Progenitor cell of endocrine pancreas (in vitro differentiated cells): ENCODE measurements around the gene PTGDR2. TPM values are rescaled to one million over a fixed set of nuclear protein-coding genes. Genes with fewer than 3 reads are reported as not detected.

Source experiments
- DNase-seq: peaks from one replicate; pipeline ENCODE4 v3.0.0; 2021; ENCODE audit warnings: low spot score; ENCODE audit not compliant: unreplicated experiment
- H3K27ac Mint-ChIP-seq: 2 replicates; pipeline ENCODE4 v1.8.0; 2021; ENCODE audit warnings: mild to moderate bottlenecking, moderate library complexity, mixed read lengths
- H3K27me3 Mint-ChIP-seq: 2 replicates; pipeline ENCODE4 v1.8.0; 2021; ENCODE audit warnings: mixed read lengths
- H3K36me3 Mint-ChIP-seq: 2 replicates; pipeline ENCODE4 v1.8.0; 2022; ENCODE audit warnings: mixed read lengths; ENCODE audit not compliant: insufficient read depth
- H3K4me1 Mint-ChIP-seq: 2 replicates; pipeline ENCODE4 v1.8.0; 2021; ENCODE audit warnings: low read depth, mixed read lengths
- H3K4me3 Mint-ChIP-seq: 2 replicates; pipeline ENCODE4 v1.8.0; 2021; ENCODE audit warnings: low read depth, mild to moderate bottlenecking, moderate library complexity, mixed read lengths
- H3K9me3 Mint-ChIP-seq: 2 replicates; pipeline ENCODE4 v1.8.0; 2021; ENCODE audit warnings: low read depth, mixed read lengths
- CTCF ChIP-seq: fragments of 200-600 bp; sonication (generic); IDR thresholded peaks from one replicate; pipeline ENCODE4 v1.5.0; 2021; ENCODE audit warnings: antibody characterized with exemption, mild to moderate bottlenecking; ENCODE audit not compliant: unreplicated experiment
- total RNA-seq: library from RNA; stranded (reverse); gene quantifications from 2 replicates; pipeline ENCODE4 v1.2.1, GENCODE V29; 2021

PTGDR2 gene
- total RNA-seq, 1 donor from 2014 or later = 2.0 TPM

GRCh38 chr11:60890696-60891095, 34.9 kb upstream of the PTGDR2 start:
- no peaks in the 10 kb centered on the region for H3K27me3 Mint-ChIP-seq
- H3K9me3 Mint-ChIP-seq = no peaks in the 10 kb centered on the region
- no peak for TF ChIP-seq CTCF
- H3K27ac Mint-ChIP-seq = no peak overlapping the region
- peaks cover 11% of the 10 kb centered on the region for H3K36me3 Mint-ChIP-seq
- peaks cover 7% of the 10 kb centered on the region for H3K4me1 Mint-ChIP-seq
- no peak overlapping the region for H3K4me3 Mint-ChIP-seq
- DNase-seq = no peak

- H3K4me3 Mint-ChIP-seq = no peak overlapping the region
- H3K27ac Mint-ChIP-seq = peak overlapping the region; percentile 71
- H3K27me3 Mint-ChIP-seq = no peaks in the 10 kb centered on the region
- no peak for TF ChIP-seq CTCF
- no peaks in the 10 kb centered on the region for H3K9me3 Mint-ChIP-seq
- no peak for DNase-seq
- peaks cover 7% of the 10 kb centered on the region for H3K4me1 Mint-ChIP-seq
- H3K36me3 Mint-ChIP-seq = peaks cover 12% of the 10 kb centered on the region
Measured at GRCh38 chr11:60889869-60890311, 34.1 kb upstream of the PTGDR2 start.

DNA sequence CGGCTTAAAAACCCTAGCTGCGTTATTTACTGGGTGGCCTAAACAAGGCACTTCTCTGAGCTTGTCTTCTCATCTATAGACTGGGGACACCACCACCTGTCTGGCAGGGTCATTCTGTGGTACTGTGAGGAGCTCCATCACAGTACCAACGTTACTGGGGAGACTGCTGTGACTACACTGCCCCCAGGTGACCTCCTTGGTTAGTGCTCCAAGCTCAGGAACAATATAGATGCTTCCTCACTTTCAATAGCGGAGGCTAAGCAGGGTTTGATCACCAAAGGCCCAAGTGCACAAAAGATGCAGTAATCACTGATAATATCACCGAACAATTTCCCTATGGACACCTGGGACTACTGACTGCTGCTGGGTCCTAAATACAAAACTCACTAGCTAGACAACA, 31.8 kb upstream of the PTGDR2 start:
- Mint-ChIP-seq H3K4me1 (peaks cover 7% of the 10 kb centered on the region), H3K36me3 (peaks cover 10% of the 10 kb centered on the region), H3K9me3 (no peaks in the 10 kb centered on the region), H3K4me3 (no peak overlapping the region), H3K27me3 (no peaks in the 10 kb centered on the region), H3K27ac (no peak overlapping the region)
- DNase-seq = no peak
- TF ChIP-seq CTCF = peak; percentile 62

GRCh38 chr11:60880643-60881282, 25.0 kb upstream of the PTGDR2 start:
- H3K9me3 Mint-ChIP-seq = no peaks in the 10 kb centered on the region
- TF ChIP-seq CTCF = no peak
- no peaks in the 10 kb centered on the region for H3K27me3 Mint-ChIP-seq
- no peak overlapping the region for H3K4me3 Mint-ChIP-seq
- no peak for DNase-seq
- peaks cover 6% of the 10 kb centered on the region for H3K4me1 Mint-ChIP-seq
- H3K36me3 Mint-ChIP-seq = peaks cover 7% of the 10 kb centered on the region
- H3K27ac Mint-ChIP-seq = peak overlapping the region; percentile 8

DNA sequence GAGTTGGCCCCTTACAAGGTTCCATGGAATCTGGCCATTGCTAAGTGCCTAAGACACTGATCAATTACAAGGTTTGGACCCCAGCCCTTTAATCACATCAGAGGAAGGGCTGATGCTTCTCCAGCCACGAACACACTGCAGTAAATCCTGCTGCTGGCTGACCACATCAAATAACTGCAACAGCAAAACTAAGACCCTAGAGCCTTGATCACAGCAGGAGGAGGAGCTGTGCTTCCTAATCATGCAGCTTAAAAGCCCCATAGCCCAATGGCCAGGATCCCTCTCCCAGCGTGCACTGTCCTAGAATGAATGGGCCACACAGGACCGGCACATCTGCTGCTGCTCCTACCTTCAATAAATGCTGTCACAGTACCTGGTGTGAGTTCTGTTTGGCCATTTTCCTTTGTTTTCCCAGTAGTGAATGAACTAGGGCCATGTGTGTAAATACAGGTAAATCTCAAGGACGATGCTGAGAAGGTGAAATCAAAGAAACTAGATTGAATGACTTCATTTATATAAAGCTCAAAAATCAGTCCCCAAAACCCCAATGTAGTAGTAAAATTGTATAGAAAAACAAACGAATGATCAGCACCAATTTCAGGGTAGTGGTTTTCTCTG, 24.3 kb upstream of the PTGDR2 start:
- Mint-ChIP-seq H3K9me3 (no peaks in the 10 kb centered on the region), H3K4me3 (no peak overlapping the region)

More for the DNA sequence above, 24.3 kb upstream of the PTGDR2 start:
- H3K27me3 Mint-ChIP-seq = no peaks in the 10 kb centered on the region
- TF ChIP-seq CTCF = no peak
- no peak overlapping the region for H3K27ac Mint-ChIP-seq
- DNase-seq = no peak
- peaks cover 7% of the 10 kb centered on the region for H3K36me3 Mint-ChIP-seq
- peaks cover 6% of the 10 kb centered on the region for H3K4me1 Mint-ChIP-seq
